ENCODE measurements around the gene LASP1. TPM values are rescaled to one million over a fixed set of nuclear protein-coding genes. Genes with fewer than 3 reads are reported as not detected.

LASP1 gene
- total and polyA plus RNA-seq, 2 of the 4 experiments (the other 2 are of a cell fraction): 79.8 to 262 TPM

DNA sequence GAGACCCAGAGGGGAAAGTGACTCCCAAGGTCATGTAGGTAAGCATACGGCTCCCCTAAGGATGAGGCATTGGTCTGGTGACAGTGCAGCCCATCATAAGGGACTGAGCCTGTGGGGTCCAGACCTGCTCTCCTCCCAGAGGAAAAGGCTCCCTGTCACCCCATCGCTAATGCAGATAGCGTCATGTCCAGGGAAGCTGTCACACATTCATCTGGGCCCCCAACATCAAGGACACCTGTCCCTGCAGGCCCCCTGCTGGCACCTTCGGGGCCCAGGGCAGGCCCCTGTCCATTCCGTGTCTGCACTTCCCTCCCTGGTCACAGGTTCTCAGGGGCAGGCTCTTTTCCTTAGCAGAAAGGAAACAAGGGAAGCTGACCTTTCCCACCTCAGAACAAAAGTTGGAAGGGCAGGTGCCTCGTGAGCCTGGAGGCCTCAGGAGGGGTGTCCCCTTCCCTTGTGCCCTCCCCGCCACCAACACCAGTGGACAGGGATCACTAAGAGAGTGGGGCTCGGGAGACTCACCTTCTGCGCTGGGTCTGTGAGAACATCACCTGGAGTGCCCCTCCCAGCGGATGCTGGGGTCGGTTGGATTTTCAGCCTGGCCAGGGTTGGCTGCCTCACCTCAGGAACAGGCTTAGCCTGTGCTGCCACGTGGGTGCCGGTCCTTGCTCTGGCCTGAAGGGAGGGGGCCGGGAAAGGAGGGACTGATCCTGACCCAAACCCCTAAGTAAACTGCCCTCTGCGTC lies 38.2 kb downstream of the LASP1 start:
- Histone ChIP-seq H3K4ac (ENCODE audit: low read depth, low read length) (no peak overlapping the region), H2BK120ac (ENCODE audit: low read depth, low read length) (no peak overlapping the region), H3K36me3 (ENCODE audit: control insufficient read depth, insufficient read depth, low read length) (peaks cover 66% of the 10 kb centered on the region), H3K4me3 (ENCODE audit: insufficient read depth, low read depth, low read length) (no peak overlapping the region), H2BK5ac (ENCODE audit: low read depth, low read length, poor library complexity, severe bottlenecking) (no peak overlapping the region), H4K91ac (ENCODE audit: insufficient read depth, low read depth, low read length) (no peak overlapping the region), H3K27me3 (ENCODE audit: control insufficient read depth, insufficient read depth, low read length) (no peaks in the 10 kb centered on the region), H3K14ac (replicated peaks; ENCODE audit: low read depth, low read length) (no peak overlapping the region; the same call in 1 of the 2 replicates), H3K27ac (ENCODE audit: insufficient read depth, low read length) (no peak overlapping the region), H2BK20ac (ENCODE audit: low read depth, low read length) (no peak overlapping the region), H2AFZ (replicated peaks; ENCODE audit: low read length, poor library complexity) (no peak overlapping the region), H3K23ac (ENCODE audit: low read depth, low read length) (peak overlapping the region; percentile 92), H3K79me1 (ENCODE audit: low read depth in 1 of 2, low read length in 2 of 2) (peaks cover 50 to 90% of the 10 kb centered on the region in 2 experiments), H3K4me1 (ENCODE audit: control insufficient read depth, insufficient read depth, low read length) (peaks cover 12% of the 10 kb centered on the region), H3K18ac (ENCODE audit: low read depth, low read length) (no peak overlapping the region), H2AK5ac (ENCODE audit: low read depth, low read length) (no peak overlapping the region), H3K56ac (ENCODE audit: extremely low read depth, insufficient read depth, low read length) (no peak overlapping the region), H3K4me2 (ENCODE audit: low read depth, low read length) (no peak overlapping the region), H2BK15ac (ENCODE audit: low read depth, low read length) (no peak overlapping the region), H3K9me1 (ENCODE audit: insufficient read depth, low read length) (peaks cover 46% of the 10 kb centered on the region), H4K5ac (ENCODE audit: low read depth, low read length) (no peak overlapping the region), H4K20me1 (ENCODE audit: insufficient read depth, low read length) (peaks cover 97% of the 10 kb centered on the region), H3K9me3 (ENCODE audit: control insufficient read depth, insufficient read depth, low read length) (no peaks in the 10 kb centered on the region), H2AK9ac (replicated peaks; ENCODE audit: low read depth, low read length, poor library complexity) (no peak overlapping the region), H3K9ac (ENCODE audit: low read depth, low read length) (no peak overlapping the region), H4K8ac (ENCODE audit: low read depth in 2 of 2, low read length in 2 of 2) (no peak overlapping the region)
- ChIA-PET CTCF (no interaction called here), POLR2A (ENCODE audit: unreplicated experiment) (no interaction called here)
- TF ChIP-seq CHD1 (IDR thresholded peaks at IDR 0.05; ENCODE audit: low read depth, low read length) (no peak), SMC3 (IDR thresholded peaks at IDR 0.05; ENCODE audit: low read depth, low read length) (no peak), MAFK (IDR thresholded peaks at IDR 0.05; ENCODE audit: low read depth, low read length) (no peak)
- TF ChIP-seq, protein P1, sequence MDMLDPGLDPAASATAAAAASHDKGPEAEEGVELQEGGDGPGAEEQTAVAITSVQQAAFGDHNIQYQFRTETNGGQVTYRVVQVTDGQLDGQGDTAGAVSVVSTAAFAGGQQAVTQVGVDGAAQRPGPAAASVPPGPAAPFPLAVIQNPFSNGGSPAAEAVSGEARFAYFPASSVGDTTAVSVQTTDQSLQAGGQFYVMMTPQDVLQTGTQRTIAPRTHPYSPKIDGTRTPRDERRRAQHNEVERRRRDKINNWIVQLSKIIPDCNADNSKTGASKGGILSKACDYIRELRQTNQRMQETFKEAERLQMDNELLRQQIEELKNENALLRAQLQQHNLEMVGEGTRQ (IDR thresholded peaks at IDR 0.05; ENCODE audit: low read depth, low read length): no peak
- dilution Hi-C loops (cut with HindIII; ENCODE audit: low sequenced_read_pairs, unreplicated experiment): no loop called here
- in situ Hi-C loops (cut with MboI; ENCODE audit: low sequenced_read_pairs): no loop called here
- intact Hi-C loops (cut with micrococcal nuclease): no loop called here
- no peak for DNase-seq
- no TSS peak for BruUV-seq (replicated peaks)
- 78% methylated on average over 4 of the region's 15 CpGs; no CpG with 5 or more reads in 1 of the 2 experiments for WGBS, 2 experiments (ENCODE audit: extremely low coverage in 2 of 2, insufficient read length in 1 of 2)
- ATAC-seq (ENCODE audit: low read depth): no peak

Measured in IMR-90 (cell line).